Skeletal muscle satellite cell (primary cell): ENCODE measurements around the gene INF2.

ENCODE experiments used
- H3K27me3 ChIP-seq: 2 replicates; pipeline ENCODE4 v1.7.0; 2013; ENCODE audit warnings: low read length; ENCODE audit not compliant: control insufficient read depth, insufficient read depth
- H3K36me3 ChIP-seq: 2 replicates; pipeline ENCODE4 v1.7.0; 2013; ENCODE audit warnings: mild to moderate bottlenecking, control low read depth, low read length; ENCODE audit not compliant: insufficient read depth
- H3K4me1 ChIP-seq: 2 replicates; pipeline ENCODE4 v1.7.0; 2013; ENCODE audit warnings: low read length; ENCODE audit not compliant: control insufficient read depth, insufficient read depth
- H3K4me2 ChIP-seq: 2 replicates; pipeline ENCODE4 v1.7.0; 2013; ENCODE audit warnings: mild to moderate bottlenecking, low read length
- H3K4me3 ChIP-seq: 2 replicates; pipeline ENCODE4 v1.7.0; 2013; ENCODE audit warnings: low read length
- H3K9ac ChIP-seq: 2 replicates; pipeline ENCODE4 v1.7.0; 2013; ENCODE audit warnings: mild to moderate bottlenecking, low read depth, low read length, moderate library complexity
- H3K9me3 ChIP-seq: replicated peaks from 2 replicates; pipeline ENCODE4 v1.7.0; 2013; ENCODE audit warnings: mild to moderate bottlenecking, control low read depth, low read length

Gene INF2

GRCh38 chr14:104702673-104703072 is 13.3 kb downstream of the INF2 start:
- H3K9me3 ChIP-seq = no peaks in the 10 kb centered on the region
- H3K9ac ChIP-seq = no peak overlapping the region
- peaks cover 17% of the 10 kb centered on the region for H3K4me1 ChIP-seq
- H3K27me3 ChIP-seq = no peaks in the 10 kb centered on the region
- no peak overlapping the region for H3K4me3 ChIP-seq
- peaks cover 65% of the 10 kb centered on the region for H3K36me3 ChIP-seq
- H3K4me2 ChIP-seq = no peak overlapping the region

- Histone ChIP-seq H3K27me3 (no peaks in the 10 kb centered on the region), H3K4me1 (peaks cover 12% of the 10 kb centered on the region), H3K4me2 (no peak overlapping the region), H3K9ac (no peak overlapping the region), H3K36me3 (peaks cover 65% of the 10 kb centered on the region), H3K4me3 (no peak overlapping the region), H3K9me3 (no peaks in the 10 kb centered on the region)
Observed at GRCh38 chr14:104703269-104703668, 13.9 kb downstream of the INF2 start.

GRCh38 chr14:104704252-104704651 is 14.8 kb downstream of the INF2 start:
- Histone ChIP-seq H3K36me3 (peaks cover 62% of the 10 kb centered on the region), H3K4me3 (no peak overlapping the region), H3K4me2 (no peak overlapping the region), H3K27me3 (no peaks in the 10 kb centered on the region), H3K9me3 (no peaks in the 10 kb centered on the region), H3K9ac (no peak overlapping the region), H3K4me1 (peaks cover 12% of the 10 kb centered on the region)

DNA sequence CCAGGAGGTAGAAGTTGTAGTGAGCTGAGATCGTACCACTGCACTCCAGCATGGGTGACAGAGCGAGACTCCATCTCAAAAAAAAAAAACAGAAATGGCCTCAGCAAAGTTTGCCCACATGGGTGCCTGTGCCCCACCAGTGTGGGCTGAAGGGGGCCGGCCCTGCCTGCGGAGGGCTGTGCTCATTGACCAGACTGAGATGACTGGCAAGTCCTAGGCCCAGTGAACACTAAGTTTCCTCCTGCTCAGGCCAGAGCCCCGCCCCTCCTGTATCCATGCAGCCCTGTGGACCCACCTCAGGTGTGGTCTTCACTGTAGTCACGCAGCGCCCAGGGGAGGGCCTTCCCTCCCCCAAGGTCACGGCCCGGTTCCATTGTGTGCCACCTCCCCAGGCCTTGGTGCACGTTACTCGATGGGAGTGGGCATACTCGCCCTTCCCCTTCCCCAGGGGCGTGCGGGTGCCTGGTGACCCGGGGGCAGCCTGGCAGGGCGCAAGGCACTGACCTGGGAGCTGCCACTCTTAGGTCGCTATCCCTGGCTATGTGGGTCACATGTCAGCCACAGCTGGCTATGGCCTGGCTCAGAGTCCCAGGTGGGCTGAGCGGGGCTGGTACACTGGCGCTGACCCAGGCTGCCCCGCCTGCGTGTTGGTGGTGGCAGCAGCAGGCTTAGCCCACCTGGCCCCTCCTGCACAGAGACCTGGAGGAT is 16.1 kb downstream of the INF2 start:
- Histone ChIP-seq H3K27me3 (no peaks in the 10 kb centered on the region), H3K36me3 (peaks cover 68% of the 10 kb centered on the region), H3K9me3 (no peaks in the 10 kb centered on the region), H3K9ac (no peak overlapping the region), H3K4me2 (no peak overlapping the region), H3K4me3 (no peak overlapping the region), H3K4me1 (peaks cover 13% of the 10 kb centered on the region)

DNA sequence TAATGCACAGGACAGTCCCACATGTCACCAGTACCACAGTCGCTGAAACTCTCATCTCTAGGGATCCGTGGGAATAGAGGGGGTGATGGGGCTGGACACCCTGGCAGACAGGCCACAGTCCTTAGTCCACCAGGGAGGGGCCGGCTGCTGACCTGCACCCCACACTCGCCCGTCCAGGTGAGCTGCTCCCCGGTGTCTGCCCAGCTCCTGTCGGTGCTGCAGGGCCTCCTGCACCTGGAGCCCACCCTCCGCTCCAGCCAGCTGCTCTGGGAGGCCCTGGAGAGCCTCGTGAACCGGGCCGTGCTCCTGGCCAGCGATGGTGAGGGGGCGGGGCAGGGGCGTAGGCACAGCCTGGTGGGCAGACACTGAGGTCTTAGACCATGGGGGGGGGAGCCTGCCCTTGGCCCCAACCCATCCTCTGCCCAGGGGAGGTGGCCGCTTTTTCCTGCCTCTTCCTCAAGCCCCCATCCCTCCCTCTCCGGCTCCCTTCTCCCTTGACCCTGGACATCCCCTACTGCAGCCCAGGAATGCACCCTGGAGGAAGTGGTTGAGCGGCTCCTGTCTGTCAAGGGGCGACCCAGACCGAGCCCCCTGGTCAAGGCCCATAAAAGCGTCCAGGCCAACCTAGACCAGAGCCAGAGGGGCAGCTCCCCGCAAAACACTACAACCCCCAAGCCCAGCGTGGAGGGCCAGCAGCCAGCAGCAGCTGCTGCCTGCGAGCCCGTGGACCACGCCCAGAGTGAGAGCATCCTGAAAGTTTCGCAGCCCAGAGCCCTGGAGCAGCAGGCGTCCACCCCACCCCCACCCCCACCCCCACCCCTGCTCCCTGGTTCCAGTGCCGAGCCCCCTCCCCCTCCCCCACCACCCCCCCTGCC is 17.6 kb downstream of the INF2 start:
- Histone ChIP-seq H3K4me1 (peaks cover 13% of the 10 kb centered on the region), H3K9me3 (no peaks in the 10 kb centered on the region), H3K4me3 (no peak overlapping the region), H3K4me2 (no peak overlapping the region), H3K9ac (no peak overlapping the region), H3K36me3 (peaks cover 78% of the 10 kb centered on the region), H3K27me3 (no peaks in the 10 kb centered on the region)

DNA sequence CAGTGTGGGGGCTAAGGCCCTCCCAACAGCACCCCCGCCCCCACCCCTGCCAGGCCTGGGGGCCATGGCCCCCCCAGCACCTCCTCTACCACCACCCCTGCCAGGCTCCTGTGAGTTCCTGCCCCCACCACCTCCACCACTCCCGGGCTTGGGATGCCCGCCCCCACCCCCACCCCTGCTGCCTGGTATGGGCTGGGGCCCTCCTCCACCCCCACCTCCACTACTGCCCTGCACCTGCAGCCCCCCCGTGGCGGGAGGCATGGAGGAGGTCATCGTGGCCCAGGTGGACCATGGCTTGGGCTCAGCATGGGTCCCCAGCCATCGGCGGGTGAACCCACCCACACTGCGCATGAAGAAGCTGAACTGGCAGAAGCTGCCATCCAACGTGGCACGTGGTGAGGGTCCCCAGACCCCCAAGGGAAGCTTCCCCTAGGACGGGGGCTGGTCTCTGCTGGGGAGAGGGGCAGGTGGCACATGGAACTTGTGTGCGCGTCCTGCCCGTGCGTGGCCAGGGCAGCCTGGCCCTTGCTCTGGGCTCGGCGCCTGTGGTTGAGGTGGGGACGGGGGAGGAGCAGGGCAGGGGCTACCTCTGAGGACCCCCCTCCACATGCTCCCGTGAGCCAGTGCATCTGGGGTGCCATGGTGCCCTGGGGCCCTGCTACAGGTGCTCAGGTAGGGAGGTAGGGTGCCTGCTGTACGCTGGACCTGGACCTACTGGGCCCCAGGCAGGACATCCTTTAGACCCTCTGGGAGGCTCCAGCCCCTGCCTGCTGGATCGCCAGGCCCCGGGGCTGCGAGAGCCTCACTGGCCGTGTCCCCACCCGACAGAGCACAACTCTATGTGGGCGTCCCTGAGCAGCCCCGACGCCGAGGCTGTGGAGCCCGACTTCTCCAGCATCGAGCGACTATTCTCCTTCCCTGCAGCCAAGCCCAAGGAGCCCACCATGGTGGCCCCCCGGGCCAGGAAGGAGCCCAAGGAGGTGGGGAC is 18.5 kb downstream of the INF2 start:
- no peak overlapping the region for H3K9ac ChIP-seq
- no peaks in the 10 kb centered on the region for H3K27me3 ChIP-seq
- no peak overlapping the region for H3K4me3 ChIP-seq
- H3K4me1 ChIP-seq = peaks cover 13% of the 10 kb centered on the region
- no peak overlapping the region for H3K4me2 ChIP-seq
- no peaks in the 10 kb centered on the region for H3K9me3 ChIP-seq
- H3K36me3 ChIP-seq = peaks cover 79% of the 10 kb centered on the region

- no peak overlapping the region for H3K4me2 ChIP-seq
- H3K4me1 ChIP-seq = peaks cover 13% of the 10 kb centered on the region
- H3K9me3 ChIP-seq = no peaks in the 10 kb centered on the region
- H3K4me3 ChIP-seq = no peak overlapping the region
- no peaks in the 10 kb centered on the region for H3K27me3 ChIP-seq
- H3K36me3 ChIP-seq = peaks cover 79% of the 10 kb centered on the region
- no peak overlapping the region for H3K9ac ChIP-seq
Observed at GRCh38 chr14:104708606-104709268, 19.3 kb downstream of the INF2 start.

DNA sequence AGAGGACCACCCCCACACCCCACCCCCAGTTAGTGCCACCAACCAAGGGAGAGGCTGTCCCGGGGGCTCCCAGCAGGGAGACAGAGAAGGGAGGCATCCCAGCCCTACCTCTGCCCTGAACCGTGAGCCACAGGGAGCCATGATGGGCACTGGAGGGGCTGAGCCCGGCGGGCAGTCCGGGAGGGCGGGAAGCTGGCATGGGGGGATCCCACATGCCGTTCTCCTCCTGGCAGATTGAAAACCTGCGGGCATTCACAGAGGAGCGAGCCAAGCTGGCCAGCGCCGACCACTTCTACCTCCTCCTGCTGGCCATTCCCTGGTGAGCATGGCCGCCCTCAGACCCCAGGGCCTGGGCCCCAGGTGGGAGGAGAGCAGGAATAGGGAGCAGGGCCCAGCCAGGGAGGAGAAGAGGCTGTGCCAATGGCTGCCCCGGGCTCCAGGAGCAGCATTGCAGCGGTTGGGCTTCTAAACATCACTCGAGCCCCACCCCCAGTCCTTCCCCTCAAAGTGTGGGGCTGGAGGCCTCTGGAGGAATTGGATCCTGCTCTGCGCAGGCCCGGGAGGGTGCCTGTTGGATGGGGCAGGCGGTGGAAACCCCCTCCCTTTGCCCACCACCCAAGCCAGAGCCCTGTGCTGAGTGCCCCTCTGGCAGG is 20.1 kb downstream of the INF2 start:
- H3K4me2 ChIP-seq = no peak overlapping the region
- no peaks in the 10 kb centered on the region for H3K9me3 ChIP-seq
- peaks cover 13% of the 10 kb centered on the region for H3K4me1 ChIP-seq
- H3K27me3 ChIP-seq = no peaks in the 10 kb centered on the region
- H3K4me3 ChIP-seq = no peak overlapping the region
- peaks cover 79% of the 10 kb centered on the region for H3K36me3 ChIP-seq
- no peak overlapping the region for H3K9ac ChIP-seq

DNA sequence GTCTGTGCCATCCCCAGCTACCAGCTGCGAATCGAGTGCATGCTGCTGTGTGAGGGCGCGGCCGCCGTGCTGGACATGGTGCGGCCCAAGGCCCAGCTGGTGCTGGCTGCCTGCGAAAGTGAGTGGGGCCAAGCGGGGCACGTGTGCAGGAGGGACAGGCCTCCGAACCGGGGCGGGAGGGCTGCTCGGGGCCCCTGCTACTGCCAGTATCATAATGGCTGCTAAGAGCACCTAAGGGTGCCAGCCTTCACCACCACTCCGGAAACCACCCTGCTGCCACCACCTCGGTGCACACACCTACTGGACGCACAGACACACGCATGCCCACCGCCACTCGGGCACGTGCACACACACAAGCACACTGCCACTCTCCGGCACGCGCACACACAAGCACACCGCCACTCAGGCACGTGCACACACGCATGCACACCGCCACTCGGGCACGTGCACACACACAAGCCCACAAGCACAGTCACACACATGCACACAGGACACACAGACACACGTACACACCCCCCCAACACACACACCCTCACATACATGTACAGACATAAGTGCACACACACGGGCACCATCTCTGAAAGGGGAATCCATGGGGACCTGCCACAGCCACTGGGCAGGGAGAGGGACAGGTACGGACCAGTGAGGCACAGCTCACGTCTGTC is 20.8 kb downstream of the INF2 start:
- Histone ChIP-seq H3K27me3 (no peaks in the 10 kb centered on the region), H3K4me3 (no peak overlapping the region), H3K36me3 (peaks cover 81% of the 10 kb centered on the region), H3K4me2 (no peak overlapping the region), H3K9ac (no peak overlapping the region), H3K4me1 (peaks cover 13% of the 10 kb centered on the region), H3K9me3 (no peaks in the 10 kb centered on the region)
